HepG2 (cell line): Measurements from ENCODE around the gene SLC22A4. TPM values are rescaled to one million over a fixed set of nuclear protein-coding genes. Genes with fewer than 3 reads are reported as not detected.

ENCODE experiments used
- CBX2 ChIP-seq, 2 experiments: fragments of 200-600 bp in 1 of 2; sonication (generic); formaldehyde crosslinking in 1 of 2; IDR thresholded peaks; 2 replicates each; pipeline versions ENCODE4 v1.7.0 to v1.8.1; 2018 to 2022; ENCODE audit warnings: low read depth in 2 of 2, low read length in 1 of 2, mild to moderate bottlenecking in 1 of 2, missing genetic modification reagents in 1 of 2
- DPF2 ChIP-seq: sonication (generic); formaldehyde crosslinking; IDR thresholded peaks from 2 replicates; pipeline ENCODE4 v1.4.0; 2020; ENCODE audit warnings: mild to moderate bottlenecking, low read depth, missing genetic modification reagents, borderline replicate concordance
- FOXJ3 ChIP-seq: sonication (generic); formaldehyde crosslinking; IDR thresholded peaks from 2 replicates; pipeline ENCODE4 v1.4.0; 2020; ENCODE audit warnings: missing genetic modification reagents, mild to moderate bottlenecking, borderline replicate concordance
- GATA4 ChIP-seq: sonication (generic); IDR thresholded peaks from 2 replicates; pipeline ENCODE4 v1.6.1; 2016; ENCODE audit warnings: antibody characterized with exemption, low read depth, borderline replicate concordance
- ISX ChIP-seq: sonication (generic); formaldehyde crosslinking; conservative IDR thresholded peaks from 2 replicates; pipeline ENCODE4 v1.5.0; 2020; ENCODE audit warnings: missing genetic modification reagents
- JUNB ChIP-seq: sonication (generic); formaldehyde crosslinking; IDR thresholded peaks from 2 replicates; pipeline ENCODE4 v1.8.0; 2022; ENCODE audit warnings: missing genetic modification reagents, mild to moderate bottlenecking, borderline replicate concordance
- KDM5B ChIP-seq: sonication (generic); formaldehyde crosslinking; IDR thresholded peaks from 2 replicates; pipeline ENCODE4 v1.4.0; 2020; ENCODE audit warnings: missing genetic modification reagents, mild to moderate bottlenecking, borderline replicate concordance
- KLF13 ChIP-seq: sonication (generic); formaldehyde crosslinking; IDR thresholded peaks from 2 replicates; pipeline ENCODE4 v1.4.0; 2020; ENCODE audit warnings: mild to moderate bottlenecking, missing genetic modification reagents
- PRDM10 ChIP-seq: sonication (generic); formaldehyde crosslinking; IDR thresholded peaks from 2 replicates; pipeline ENCODE4 v1.4.0; 2020; ENCODE audit warnings: low read depth, missing genetic modification reagents
- TBX2 ChIP-seq: sonication (generic); formaldehyde crosslinking; IDR thresholded peaks from 2 replicates; pipeline ENCODE4 v1.5.0; 2020; ENCODE audit warnings: missing genetic modification reagents, mild to moderate bottlenecking, borderline replicate concordance
- UBTF ChIP-seq: sonication (generic); formaldehyde crosslinking; IDR thresholded peaks from 2 replicates; pipeline ENCODE4 v1.4.0; 2020; ENCODE audit warnings: mild to moderate bottlenecking, missing genetic modification reagents
- ZBTB34 ChIP-seq: sonication (generic); formaldehyde crosslinking; IDR thresholded peaks from 2 replicates; pipeline ENCODE4 v1.8.0; 2022; ENCODE audit warnings: mild to moderate bottlenecking, missing genetic modification reagents
- ZMYM3 ChIP-seq: sonication (generic); formaldehyde crosslinking; IDR thresholded peaks from 2 replicates; pipeline ENCODE4 v1.5.1; 2020; ENCODE audit warnings: mild to moderate bottlenecking, missing genetic modification reagents
- ZNF234 ChIP-seq: sonication (generic); formaldehyde crosslinking; conservative IDR thresholded peaks from 2 replicates; pipeline ENCODE4 v1.5.1; 2020; ENCODE audit warnings: mild to moderate bottlenecking, missing genetic modification reagents
- ZNF414 ChIP-seq: sonication (generic); formaldehyde crosslinking; IDR thresholded peaks from 2 replicates; pipeline ENCODE4 v1.5.0; 2020; ENCODE audit warnings: missing genetic modification reagents
- ZNF652 ChIP-seq: IDR thresholded peaks from 2 replicates; pipeline ENCODE4 v1.6.1; 2016; ENCODE audit warnings: low read depth, borderline replicate concordance
- ZNF713 ChIP-seq: sonication (generic); formaldehyde crosslinking; IDR thresholded peaks from 2 replicates; pipeline ENCODE4 v1.4.0; 2020; ENCODE audit warnings: mild to moderate bottlenecking, missing genetic modification reagents
- ZNF766 ChIP-seq: sonication (generic); formaldehyde crosslinking; IDR thresholded peaks from 2 replicates; pipeline ENCODE4 v1.5.0; 2020; ENCODE audit warnings: missing genetic modification reagents, borderline replicate concordance
- polyA plus RNA-seq, 8 experiments: library from polyadenylated mRNA; depleted of rRNA in 3 of 8; stranded (reverse) in 7 of 8; unstranded in 1 of 8; fragments of >200 nt; fragmentation: Illumina TruSeq in 4 of 8; extraction: Trizol in 4 of 8; gene quantifications; 2 replicates each; pipeline versions ENCODE4 v1.2.1 to v1.2.3, GENCODE V29; 2011 to 2016; ENCODE audit warnings: low read depth in 4 of 8, missing spikeins in 1 of 8, mixed read lengths in 1 of 8; ENCODE audit not compliant: insufficient read depth in 1 of 8
- total RNA-seq, 5 experiments: library from RNA; depleted of rRNA; stranded (reverse); fragments of >200 nt; fragmentation: Illumina TruSeq; extraction: Trizol; gene quantifications; 2 replicates each; pipeline ENCODE4 v1.2.3, GENCODE V29; 2016; ENCODE audit warnings: low read depth in 1 of 5

SLC22A4 gene
- total and polyA plus RNA-seq, 2 of the 13 experiments (the other 11 are each of a cell fraction or from before 2014, with no cell fraction given), result 0.33 to 0.62 TPM

GRCh38 chr5:132369474-132370180, 75.4 kb downstream of the SLC22A4 start, which contains the start of gene SLC22A5 (continued):
- TF ChIP-seq ZBTB34, result no peak; the same call in 1 of the 2 replicates
- no peak for TF ChIP-seq GATA4
- TF ChIP-seq TBX2 (CRISPR knock-in tag), result peak; percentile 48; the same call in 1 of the 2 replicates
- peak; percentile 98 for TF ChIP-seq KDM5B (CRISPR knock-in tag)
- TF ChIP-seq ZNF652 (CRISPR knock-in tag), result no peak
- no peak for TF ChIP-seq KLF13 (CRISPR knock-in tag)
- TF ChIP-seq PRDM10 (CRISPR knock-in tag), result no peak
- TF ChIP-seq ZNF766, result no peak; the same call in 1 of the 2 replicates
- TF ChIP-seq DPF2, result no peak
- peak; percentile 53; the same call in 1 of the 2 replicates for TF ChIP-seq ZNF234 (CRISPR knock-in tag)
- peak; percentile 60; the same call in 1 of the 2 replicates for TF ChIP-seq ZNF713
- TF ChIP-seq ISX (CRISPR knock-in tag), result peak; percentile 68; the same call in 1 of the 2 replicates
- TF ChIP-seq ZMYM3 (CRISPR knock-in tag), result no peak
- TF ChIP-seq JUNB (CRISPR knock-in tag), result no peak
- peak; percentile 99 for TF ChIP-seq UBTF (CRISPR knock-in tag)
- TF ChIP-seq CBX2 (IDR thresholded peaks at IDR 0.05; ENCODE audit: low read depth, low read length), result no peak
- peak; percentile 34; the same call in 1 of the 2 replicates for TF ChIP-seq CBX2 (CRISPR knock-in tag; IDR thresholded peaks at IDR 0.05; ENCODE audit: low read depth)
- no peak for TF ChIP-seq FOXJ3 (CRISPR knock-in tag)
- no peak for TF ChIP-seq ZNF414 (CRISPR knock-in tag)
